ENCODE measurements around the gene FAM83C.

FAM83C gene

DNA sequence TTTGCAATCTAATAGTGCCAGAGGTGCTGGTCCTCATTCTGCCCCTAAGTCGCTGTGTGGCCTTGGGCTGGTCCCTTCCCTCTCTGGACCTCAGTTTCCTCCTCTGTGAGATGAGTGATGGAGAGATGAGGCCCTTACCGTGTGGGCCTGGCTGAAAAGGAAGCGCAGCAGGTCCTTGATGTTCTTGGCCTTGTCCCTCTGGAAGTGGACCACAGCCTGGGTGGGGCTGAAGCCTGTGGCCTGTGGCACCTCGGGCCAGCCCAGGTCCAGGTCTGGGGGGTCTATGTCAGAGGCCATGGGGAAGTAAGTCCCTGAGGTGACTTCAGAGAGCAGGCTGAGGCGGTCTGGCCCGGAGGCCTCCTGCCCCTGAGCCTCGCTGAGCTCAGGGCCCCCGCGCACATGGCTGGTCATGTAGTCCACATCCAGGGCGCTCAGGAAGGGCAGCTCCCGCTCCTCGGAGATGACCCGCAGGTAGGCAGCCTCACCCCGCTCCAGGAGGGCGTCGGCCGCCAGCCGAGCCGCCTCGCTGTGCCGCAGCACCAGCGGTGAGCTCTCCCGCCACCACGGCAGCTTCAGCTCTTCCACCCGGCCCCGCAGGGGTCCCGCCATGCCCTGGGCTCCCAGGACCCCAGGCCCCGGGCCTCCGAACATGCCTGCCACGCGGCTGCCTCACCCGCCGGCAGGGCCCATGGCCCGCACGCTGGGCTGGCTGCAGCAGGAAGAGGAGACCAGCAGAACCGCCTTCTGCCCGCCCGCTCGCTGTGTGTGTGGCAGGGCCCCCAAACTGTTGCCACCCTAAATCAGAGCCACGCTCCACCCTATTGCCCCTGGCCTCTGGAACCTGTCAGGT, at the start of gene FAM83C:
TSS of gene FAM83C (minus strand) at position 772 of the 850 bp plus-strand sequence. CDS start at position 651, 121 bp downstream.
- H3K4me3 ChIP-seq (ENCODE audit: low read depth, low read length), result no peak within 1 kb of the TSS
- no peak for DNase-seq (ENCODE audit: low read depth)
- TF ChIP-seq, protein P1, sequence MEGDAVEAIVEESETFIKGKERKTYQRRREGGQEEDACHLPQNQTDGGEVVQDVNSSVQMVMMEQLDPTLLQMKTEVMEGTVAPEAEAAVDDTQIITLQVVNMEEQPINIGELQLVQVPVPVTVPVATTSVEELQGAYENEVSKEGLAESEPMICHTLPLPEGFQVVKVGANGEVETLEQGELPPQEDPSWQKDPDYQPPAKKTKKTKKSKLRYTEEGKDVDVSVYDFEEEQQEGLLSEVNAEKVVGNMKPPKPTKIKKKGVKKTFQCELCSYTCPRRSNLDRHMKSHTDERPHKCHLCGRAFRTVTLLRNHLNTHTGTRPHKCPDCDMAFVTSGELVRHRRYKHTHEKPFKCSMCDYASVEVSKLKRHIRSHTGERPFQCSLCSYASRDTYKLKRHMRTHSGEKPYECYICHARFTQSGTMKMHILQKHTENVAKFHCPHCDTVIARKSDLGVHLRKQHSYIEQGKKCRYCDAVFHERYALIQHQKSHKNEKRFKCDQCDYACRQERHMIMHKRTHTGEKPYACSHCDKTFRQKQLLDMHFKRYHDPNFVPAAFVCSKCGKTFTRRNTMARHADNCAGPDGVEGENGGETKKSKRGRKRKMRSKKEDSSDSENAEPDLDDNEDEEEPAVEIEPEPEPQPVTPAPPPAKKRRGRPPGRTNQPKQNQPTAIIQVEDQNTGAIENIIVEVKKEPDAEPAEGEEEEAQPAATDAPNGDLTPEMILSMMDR (IDR thresholded peaks at IDR 0.05; ENCODE audit: control insufficient read depth, extremely low read depth, insufficient read depth), result no peak

DNA sequence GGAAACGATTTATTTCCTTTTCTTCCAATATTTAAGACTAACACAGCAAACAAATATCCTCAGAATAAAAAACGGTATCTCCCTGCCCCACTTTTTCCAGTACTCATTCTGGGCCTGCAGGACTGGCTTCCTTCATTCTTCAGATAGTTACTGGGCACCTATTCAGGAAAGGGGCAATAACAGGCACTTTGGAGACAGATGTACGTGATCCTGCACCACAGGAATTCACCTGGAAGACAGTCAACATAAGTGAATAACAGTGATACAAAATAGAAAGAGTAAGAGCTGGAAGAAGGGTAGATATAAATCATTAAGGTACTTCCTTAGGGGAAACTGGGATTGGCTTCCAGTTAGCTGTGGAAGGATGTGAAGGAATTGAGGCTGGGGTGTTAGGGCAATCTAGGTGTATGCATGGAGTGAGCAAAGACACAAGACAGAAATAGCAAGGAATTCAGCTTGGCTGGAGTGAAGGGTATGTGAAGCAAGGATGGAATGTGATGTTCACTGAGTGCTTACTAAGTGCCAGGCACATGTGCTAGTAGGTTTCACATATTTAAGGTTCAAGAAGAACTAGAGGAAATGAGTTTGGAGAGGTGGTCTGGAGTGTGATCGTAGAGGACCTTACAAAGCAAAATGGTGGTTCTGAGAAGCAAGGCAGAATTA, 49.3 kb upstream of the FAM83C start:
- H3K4me3 ChIP-seq (ENCODE audit: low read depth, low read length), result no peak overlapping the region
- TF ChIP-seq, protein P1 (IDR thresholded peaks at IDR 0.05; ENCODE audit: control insufficient read depth, extremely low read depth, insufficient read depth), result no peak
- no peak for DNase-seq (ENCODE audit: low read depth)

DNA sequence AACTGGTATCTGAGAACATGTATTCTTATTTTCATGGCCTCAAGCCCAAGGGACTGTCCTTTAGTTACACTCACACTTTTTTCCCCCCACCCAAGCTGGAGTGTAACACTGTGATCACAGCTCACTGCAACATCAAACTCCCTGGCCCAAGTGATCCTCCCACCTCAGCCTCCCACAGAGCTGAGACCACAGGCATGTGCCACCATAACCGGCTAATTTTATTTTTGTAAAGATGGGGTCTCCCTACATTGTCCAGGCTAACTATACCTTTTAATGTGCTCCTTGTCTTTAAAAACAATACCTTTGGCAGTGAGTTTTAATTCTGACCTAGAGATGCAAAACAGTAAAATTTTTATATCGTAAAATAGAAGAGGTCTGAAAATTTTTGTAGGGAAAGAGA, 48.2 kb upstream of the FAM83C start:
- TF ChIP-seq, protein P1 (IDR thresholded peaks at IDR 0.05; ENCODE audit: control insufficient read depth, extremely low read depth, insufficient read depth), result no peak
- no peak for DNase-seq (ENCODE audit: low read depth)
- H3K4me3 ChIP-seq (ENCODE audit: low read depth, low read length), result no peak overlapping the region

DNA sequence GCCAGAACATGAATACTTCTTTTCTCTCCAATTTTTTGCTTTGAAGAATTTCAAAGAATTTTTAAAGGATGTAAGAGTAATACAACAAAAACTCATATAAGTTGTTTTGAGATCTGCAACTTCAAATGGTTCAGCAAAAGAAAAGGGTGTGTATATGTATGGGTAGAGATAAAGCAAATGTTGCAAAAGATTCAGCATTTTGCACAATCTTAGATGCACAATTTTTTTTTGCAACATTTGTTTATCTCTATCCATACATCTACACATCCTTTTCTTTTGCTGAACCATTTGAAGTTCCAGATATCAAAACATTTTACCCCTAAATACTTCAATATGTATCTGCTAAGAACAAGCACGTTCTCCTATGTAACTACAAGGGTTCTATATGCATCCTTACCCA, 47.4 kb upstream of the FAM83C start:
- no peak overlapping the region for H3K4me3 ChIP-seq (ENCODE audit: low read depth, low read length)
- no peak for DNase-seq (ENCODE audit: low read depth)
- TF ChIP-seq, protein P1 (IDR thresholded peaks at IDR 0.05; ENCODE audit: control insufficient read depth, extremely low read depth, insufficient read depth), result no peak

DNA sequence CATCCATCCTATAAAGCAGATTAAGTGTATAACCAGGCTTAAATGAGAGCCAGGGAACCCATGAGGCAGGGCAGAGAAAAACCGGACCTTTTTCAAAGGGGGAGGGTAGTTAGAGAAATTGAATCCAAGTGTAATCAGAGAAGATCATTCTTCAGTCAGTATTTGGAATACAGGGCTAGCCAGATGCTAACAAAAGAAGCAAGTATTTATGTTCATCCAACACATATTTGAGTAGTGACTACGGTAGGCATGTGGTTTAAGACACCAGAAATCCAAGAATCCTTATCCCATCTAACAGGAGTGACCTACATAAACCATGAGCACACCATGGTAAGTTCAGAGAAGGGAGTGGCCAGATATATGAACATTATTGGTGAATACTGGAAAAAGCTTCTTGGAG, 46.8 kb upstream of the FAM83C start:
- no peak for DNase-seq (ENCODE audit: low read depth)
- TF ChIP-seq, protein P1 (IDR thresholded peaks at IDR 0.05; ENCODE audit: control insufficient read depth, extremely low read depth, insufficient read depth), result no peak

DNA sequence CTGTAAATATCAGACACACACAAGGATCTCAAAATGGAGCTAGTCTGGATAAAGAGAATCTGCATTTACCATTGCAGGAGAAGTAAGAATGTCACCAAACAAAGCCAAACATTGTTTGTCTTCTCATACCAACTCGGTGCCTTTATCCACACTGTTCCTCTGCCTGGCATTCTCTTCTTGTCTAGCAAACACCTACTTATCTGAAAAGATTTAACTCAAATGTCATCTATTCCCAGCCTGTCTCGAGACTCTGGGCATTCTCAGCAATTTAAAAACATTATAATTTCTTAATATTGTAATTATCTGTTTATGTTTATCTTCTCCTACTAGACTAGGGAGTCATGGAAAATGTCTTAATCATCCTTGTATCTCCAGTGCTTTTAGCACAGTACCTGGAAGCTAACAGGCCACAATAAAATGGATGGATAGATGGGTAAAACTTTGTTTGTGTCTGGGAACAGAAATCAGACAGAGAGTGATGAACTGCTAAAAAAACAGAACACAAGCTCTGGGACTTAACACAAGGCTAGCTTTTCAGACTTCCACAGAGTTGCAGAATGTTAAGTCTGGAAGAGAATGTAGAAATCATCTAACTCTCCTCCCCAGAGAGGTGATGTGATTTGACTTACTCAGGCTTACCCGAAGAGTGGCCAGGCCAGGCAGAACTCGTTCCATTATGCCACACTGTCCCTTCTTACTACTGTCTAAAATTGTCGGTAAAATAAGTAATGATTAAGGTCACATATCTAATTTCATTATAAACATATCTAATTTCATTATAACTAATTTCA, 42.3 kb upstream of the FAM83C start:
- TF ChIP-seq, protein P1 (IDR thresholded peaks at IDR 0.05; ENCODE audit: control insufficient read depth, extremely low read depth, insufficient read depth), result no peak
- no peak for DNase-seq (ENCODE audit: low read depth)
- H3K4me3 ChIP-seq (ENCODE audit: low read depth, low read length), result no peak overlapping the region

More for the DNA sequence above, 46.8 kb upstream of the FAM83C start:
- H3K4me3 ChIP-seq (ENCODE audit: low read depth, low read length), result no peak overlapping the region

All from LNCaP clone FGC (cell line).